Measurements from ENCODE around the gene ZNF606.
A peak's percentile ranks its signal among the peaks of the same experiment; 100 is the strongest.
"Not testable (repeated sequence)": the region's sequence is repeated elsewhere in the genome, so short reads cannot be mapped to it uniquely, and the experiment has no call there.

The ZNF606 gene

GRCh38 chr19:58010507-58010906 is 7.9 kb upstream of the ZNF606 start:
- DNase-seq (ENCODE audit: low read depth in 2 of 2): no peak

DNA sequence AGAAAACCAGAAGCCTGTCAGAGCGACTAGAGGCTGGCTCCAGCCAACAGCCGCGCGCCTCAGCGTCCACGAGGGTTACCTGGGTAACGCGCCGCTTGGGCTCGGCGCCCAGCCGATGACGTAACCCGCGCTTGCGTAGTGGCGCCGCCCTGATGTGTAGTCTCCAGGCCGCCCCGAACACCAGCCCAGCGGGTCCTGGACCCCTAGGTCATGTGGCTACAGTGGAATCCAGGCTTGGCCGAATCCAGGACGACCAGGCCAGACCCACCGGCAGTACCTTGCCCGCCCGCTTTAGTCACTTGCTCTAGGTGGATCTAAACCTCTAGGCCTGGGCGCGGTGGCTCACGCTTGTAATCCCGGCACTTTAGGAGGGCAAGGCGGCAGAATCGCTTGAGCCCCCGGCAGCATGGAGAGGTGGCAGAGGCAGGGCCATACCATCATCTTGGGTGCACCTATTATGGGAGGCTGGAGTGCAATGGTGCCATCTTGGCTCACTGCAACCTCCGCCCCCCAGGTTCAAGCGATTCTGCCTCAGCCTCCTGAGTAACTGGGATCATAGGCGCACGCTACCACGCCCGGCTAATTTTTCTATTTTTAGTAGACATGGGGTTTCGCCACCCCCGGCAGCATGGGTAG is 7.2 kb upstream of the ZNF606 start:
- peak; percentile 29 to 36 for DNase-seq (ENCODE audit: low read depth in 2 of 2)

- DNase-seq (ENCODE audit: low read depth in 2 of 2): no peak
Measured at GRCh38 chr19:58009301-58009665, 6.7 kb upstream of the ZNF606 start.

DNA sequence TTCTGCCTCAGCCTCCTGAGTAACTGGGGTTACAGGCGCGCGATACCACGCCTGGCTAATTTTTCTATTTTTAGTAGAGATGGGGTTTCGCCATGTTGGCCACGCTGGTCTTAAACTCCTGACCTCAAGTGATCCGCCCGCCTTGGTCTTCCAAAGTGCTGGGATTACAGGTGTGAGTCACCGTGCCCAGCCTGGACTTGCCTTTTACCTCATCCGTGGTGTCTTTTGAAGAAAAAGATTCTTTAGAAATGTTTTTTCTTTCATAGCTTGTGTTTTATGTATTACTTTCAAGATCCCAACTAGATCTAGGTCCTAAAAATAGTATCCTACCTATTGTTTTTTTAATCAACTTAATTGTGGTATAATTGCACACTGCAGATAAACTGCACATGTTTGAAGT is 6.3 kb upstream of the ZNF606 start:
- DNase-seq (ENCODE audit: low read depth in 2 of 2): not testable (repeated sequence)

DNA sequence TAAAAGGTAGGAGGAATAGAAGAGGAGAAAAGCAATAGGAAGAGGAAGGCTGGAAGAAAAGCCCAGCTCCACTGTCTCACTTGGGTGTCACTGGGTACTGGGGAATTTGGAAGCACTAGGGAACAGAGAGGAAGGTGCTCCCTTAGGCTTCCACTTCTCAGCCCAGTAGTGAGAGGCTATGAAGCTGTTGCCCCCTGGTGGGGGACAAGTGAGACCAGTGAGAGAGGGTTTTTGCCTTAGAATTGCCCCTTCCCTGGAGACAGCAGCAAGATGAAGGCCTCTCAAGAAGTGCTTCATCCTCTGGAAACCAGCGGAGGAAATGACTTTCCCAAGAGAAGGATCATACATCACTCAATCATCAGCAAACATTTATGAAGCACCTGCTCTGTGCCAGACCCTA is 4.7 kb upstream of the ZNF606 start:
- no peak for DNase-seq (ENCODE audit: low read depth in 2 of 2)

DNA sequence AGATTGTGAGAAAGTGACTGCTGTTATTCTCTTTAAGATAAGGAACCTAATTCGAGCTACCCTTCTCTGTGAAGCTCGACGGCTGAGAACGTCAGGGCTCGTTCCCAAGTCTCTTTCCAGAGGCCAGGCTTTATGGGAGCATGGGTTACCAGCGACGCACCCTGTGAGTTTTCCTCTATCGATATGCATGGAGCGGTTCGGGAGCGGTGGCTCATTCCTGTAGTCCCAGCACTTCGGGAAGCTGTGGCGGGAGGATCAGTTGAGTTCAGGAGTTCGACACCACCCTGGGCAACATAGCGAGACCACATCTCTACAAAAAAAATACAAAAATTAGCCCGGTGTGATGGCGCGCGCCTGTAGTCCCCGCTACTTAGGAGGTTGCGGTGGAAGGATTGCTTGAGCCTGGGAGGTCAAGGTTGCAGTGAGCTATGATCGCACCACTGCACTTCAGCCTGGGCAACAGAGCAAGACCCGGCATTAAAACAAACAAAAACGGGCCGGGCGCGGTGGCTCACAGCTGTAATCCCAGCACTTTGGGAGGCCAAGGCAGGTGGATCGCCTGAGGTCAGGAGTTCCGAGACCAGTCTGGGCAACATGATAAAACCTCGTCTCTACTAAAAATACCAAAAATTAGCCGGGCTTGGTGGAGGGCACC is 681 bp upstream of the ZNF606 start:
- no peak for DNase-seq (ENCODE audit: low read depth in 2 of 2)

- no peak for DNase-seq (ENCODE audit: low read depth in 2 of 2)
Measured at GRCh38 chr19:58001895-58002369, 688 bp downstream of the ZNF606 start.

DNA sequence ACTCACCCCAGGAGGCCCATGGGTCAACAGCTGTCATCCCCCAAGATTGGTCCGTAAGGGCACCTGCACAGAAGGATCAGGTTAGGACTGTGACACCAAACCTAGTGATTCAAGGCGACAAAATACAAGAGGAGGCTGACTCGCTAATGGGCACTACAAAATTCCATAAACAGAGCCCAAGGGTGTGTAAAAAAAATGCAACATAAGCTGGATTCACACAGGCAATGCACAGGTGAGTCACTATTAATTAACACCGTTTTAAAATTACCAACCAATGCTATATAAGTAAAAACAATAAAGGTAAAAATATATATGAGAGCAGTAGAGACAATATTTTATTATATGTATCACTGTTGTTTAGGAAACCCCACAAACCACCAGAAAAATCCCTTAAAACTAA is 1.9 kb downstream of the ZNF606 start:
- DNase-seq (ENCODE audit: low read depth in 2 of 2): no peak

DNA sequence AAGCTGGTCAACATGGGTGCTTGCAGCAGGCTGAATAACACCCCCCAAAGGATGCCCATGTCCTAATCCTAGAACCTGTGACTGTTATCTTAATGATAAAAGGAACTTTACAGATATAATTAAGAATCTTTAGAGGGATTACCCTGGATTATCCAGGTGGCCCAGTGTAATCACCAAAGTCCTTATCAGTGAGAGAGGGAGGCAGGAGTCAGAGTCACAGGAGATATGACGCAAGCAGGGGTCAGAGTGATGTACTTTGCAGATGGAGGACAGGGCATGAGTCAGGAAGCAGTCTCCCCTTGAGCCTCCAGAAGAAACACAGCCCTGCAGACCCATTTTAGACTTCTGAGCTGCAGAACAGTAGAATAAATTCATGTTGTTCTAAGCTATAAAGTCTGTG is 9.8 kb downstream of the ZNF606 start:
- DNase-seq (ENCODE audit: low read depth in 2 of 2): no peak

- no peak for DNase-seq (ENCODE audit: low read depth in 2 of 2)
Measured at GRCh38 chr19:57978586-57979289, 23.9 kb downstream of the ZNF606 start.

DNA sequence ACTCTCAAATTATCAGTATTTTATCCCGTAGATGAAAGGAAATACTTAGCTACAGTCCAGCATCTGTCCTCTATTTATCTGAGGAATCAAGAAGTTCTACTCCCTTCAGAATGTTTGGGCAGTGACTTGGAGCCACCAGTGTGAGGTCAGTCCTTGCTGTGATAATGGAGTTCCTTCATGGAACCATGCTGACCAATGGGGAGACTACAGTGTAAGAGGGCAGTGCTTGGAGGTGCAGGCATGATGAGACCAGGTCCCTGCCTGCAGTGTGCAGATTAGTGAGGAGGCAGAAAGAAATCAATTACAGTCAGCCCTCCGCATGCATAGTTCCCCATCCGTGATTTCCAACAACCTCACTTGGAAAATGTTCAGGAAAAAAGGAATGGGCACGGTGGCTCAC is 28.2 kb downstream of the ZNF606 start, which contains the start of gene C19orf18:
Gene C19orf18, minus strand, starts transcription at position 101 of the 400 bp plus-strand sequence. CDS start 102 bp downstream, outside the sequence.
- no peak for DNase-seq (ENCODE audit: low read depth in 2 of 2)

DNA sequence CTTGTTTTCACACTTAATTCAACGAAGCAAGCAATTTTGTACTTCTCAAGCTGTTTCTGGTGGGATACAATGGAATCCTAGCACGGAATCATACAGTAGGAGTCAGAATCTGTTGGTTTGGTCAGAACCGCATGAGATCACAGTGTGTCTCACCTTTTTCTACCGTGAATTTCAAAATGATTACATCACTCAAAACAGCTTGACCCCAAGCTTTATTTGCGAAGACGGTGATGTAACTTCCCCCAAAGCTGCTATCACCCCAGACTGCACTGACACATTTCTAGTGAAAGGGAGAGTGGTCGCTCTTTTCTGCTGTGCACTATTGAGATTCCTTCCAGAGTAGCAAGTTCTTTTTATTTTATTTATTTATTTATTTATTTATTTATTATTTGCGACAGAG is 37.9 kb downstream of the ZNF606 start:
- no peak for DNase-seq (ENCODE audit: low read depth in 2 of 2)

- DNase-seq (ENCODE audit: low read depth in 2 of 2): no peak
Measured at GRCh38 chr19:57961785-57962184, 40.8 kb downstream of the ZNF606 start.

DNA sequence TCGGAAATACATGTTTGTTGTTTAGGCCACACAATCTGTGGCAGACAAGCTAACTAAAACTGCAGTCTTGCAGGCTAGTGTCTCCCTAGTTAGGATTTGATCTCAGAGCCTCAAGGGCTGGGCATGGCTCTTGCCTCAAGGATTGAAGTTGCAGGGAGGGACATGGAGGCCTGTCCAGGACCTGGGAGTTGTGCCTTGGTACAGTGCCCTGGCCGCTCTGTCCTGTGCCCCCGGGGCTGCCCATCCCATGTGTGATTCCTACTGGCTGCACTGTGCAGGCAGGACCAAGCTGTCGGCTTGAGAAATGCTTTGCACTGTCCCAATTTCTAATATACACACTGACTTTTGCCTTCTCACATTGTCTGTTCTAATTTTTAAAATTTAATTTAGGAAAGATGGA is 47.6 kb downstream of the ZNF606 start:
- DNase-seq (ENCODE audit: low read depth in 2 of 2): no peak

- DNase-seq (ENCODE audit: low read depth in 2 of 2): no peak
Measured at GRCh38 chr19:57949702-57950101, 52.9 kb downstream of the ZNF606 start.

- DNase-seq (ENCODE audit: low read depth in 2 of 2): no peak
Measured at GRCh38 chr19:57949296-57949695, 53.3 kb downstream of the ZNF606 start.

DNA sequence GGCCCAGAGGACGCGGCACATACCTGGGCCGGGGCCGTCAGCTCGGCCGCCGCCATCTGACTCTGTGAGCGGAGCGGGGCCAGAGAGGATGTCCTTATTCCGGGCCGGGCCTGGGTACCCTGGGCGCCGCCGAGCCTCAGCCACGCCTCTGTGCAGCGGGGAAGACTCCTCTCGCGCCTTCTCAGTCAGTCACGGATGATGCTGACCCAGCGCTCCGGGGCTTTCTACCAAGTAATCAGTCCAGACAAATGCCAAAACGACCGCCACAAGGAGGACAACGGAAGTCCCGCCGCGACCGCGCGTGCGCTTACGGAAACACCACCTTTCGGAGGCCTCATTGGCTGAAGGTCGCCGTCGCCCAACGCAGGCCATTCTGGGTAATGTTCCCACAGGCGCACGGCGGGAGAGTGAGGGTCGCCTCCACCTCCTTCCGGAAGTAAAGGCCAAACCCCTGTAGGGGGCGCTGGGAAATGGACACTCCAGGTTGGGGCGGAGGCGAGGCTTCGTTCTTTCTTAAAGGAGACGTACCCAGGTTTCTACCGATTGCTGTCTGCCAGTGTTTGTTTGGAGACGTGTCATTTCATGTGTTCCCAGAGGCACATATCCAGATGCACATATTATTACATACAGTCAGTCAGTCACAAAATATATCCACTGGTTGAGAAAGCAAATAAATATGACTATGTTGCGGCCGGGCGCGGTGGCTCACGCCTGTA is 55.0 kb downstream of the ZNF606 start, which contains the start of gene ZNF256:
Gene ZNF256, minus strand, starts transcription at position 288 of the 716 bp plus-strand sequence. Its CDS starts 232 bp downstream, at position 56.
- DNase-seq (ENCODE audit: low read depth in 2 of 2): peak; percentile 86 to 87

DNA sequence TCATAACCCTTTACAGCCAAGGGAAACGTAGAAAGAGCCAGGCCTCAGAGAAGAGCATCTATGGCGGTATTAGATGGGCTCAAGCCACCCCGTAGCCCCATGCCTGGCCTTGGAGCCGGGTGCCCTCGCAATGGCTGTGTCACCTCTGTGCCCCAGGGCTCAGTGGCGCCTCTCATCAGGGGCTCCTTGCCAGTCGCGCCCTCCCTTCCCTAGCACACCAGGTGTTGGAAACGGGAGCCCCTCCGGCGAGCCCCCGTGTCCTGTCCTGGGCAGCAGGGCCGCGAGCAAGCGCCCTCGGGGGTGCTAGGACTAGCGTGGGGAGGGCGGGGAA is 55.6 kb downstream of the ZNF606 start:
- DNase-seq (ENCODE audit: low read depth in 2 of 2): no peak

DNA sequence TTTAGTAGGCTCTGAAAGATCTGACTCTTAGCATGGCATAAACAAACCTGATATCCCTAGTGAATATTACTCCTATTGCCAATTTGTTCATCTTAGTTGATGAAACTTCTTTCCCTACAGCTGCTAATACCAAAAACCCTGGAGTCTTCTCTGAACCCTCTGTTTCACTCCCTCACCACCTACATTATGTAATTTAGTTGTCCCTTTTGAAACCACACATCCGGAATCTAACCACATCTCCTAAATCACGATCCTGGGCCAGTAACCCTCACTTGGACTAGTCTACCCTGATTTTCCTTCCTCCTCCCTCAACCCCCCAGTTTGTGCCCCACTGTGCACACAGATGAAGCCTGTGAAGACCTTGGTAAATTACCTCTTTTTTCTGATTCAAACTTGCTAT is 56.3 kb downstream of the ZNF606 start:
- DNase-seq (ENCODE audit: low read depth in 2 of 2): no peak

- no peak for DNase-seq (ENCODE audit: low read depth in 2 of 2)
Measured at GRCh38 chr19:57941593-57941992, 61.0 kb downstream of the ZNF606 start.

DNA sequence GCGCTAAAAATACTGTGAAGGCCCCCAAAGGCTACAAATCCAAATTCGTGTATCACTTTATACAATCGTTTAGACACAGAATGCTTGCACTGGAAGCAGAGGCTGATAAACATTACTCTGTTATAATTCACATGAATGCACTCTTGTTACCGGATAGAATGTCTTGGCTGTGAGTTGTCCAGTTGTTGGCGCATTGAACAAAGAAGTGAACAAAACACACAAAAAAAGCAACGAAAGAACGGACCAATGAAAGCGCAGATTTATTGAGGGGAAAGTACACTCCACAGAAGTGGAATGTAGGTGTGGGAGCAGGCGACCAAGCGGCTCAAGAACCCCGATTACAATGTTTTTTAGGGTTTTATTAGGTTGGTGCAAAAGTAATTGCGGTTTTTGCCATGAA is 66.9 kb downstream of the ZNF606 start:
- DNase-seq (ENCODE audit: low read depth in 2 of 2): no peak
